ENCODE data around the gene SUPT16H.

SUPT16H gene

GRCh38 chr14:21302013-21302835 lies 81.6 kb downstream of the SUPT16H start:
- TF ChIP-seq CTCF (IDR thresholded peaks at IDR 0.05; ENCODE audit: extremely low read depth, missing control alignments) = no peak
- DNase-seq (ENCODE audit: low spot score) = no peak
